ENCODE results near the gene APOL1. TPM values are rescaled to one million over a fixed set of nuclear protein-coding genes. Genes with fewer than 3 reads are reported as not detected.

Gene APOL1
- total RNA-seq, 6 experiments from 2014 or later, result 85.1 to 299 (median 119) TPM

- Histone ChIP-seq H3K4me3 (no peak overlapping the region), H3K27ac (no peak overlapping the region), H3K27me3 (no peaks in the 10 kb centered on the region), H3K4me1 (no peaks in the 10 kb centered on the region), H3K36me3 (peaks cover 45 to 85% (median 73%) of the 10 kb centered on the region in 4 donors), H3K9me3 (no peaks in the 10 kb centered on the region)
- TF ChIP-seq CTCF (IDR thresholded peaks at IDR 0.05) (no peak), POLR2A (IDR thresholded peaks at IDR 0.05) (no peak)
- peak; percentile 3 to 12 (median 7) for ATAC-seq
- intact Hi-C loops (cut with DNase I), result no loop called here
- peak in 1 of 3 donors; percentile 48 for DNase-seq
- 78% methylated on average over 12 of the region's 29 CpGs for WGBS (ENCODE audit: insufficient coverage, low coverage, low lambda C conversion rate, missing lambda C conversion rate)
These were observed 39.2 kb downstream of the APOL1 start for GRCh38 chr22:36291831-36292740.

- intact Hi-C loops (cut with DNase I), result no loop called here
- H3K4me1 ChIP-seq, result no peaks in the 10 kb centered on the region
- ATAC-seq, result no peak
- H3K9me3 ChIP-seq, result no peaks in the 10 kb centered on the region
- no peak overlapping the region for H3K4me3 ChIP-seq
- no peak overlapping the region for H3K27ac ChIP-seq
- H3K27me3 ChIP-seq, result no peaks in the 10 kb centered on the region
- H3K36me3 ChIP-seq, result peaks cover 48 to 85% (median 71%) of the 10 kb centered on the region in 4 donors
- 90% methylated on average over 2 of the region's 17 CpGs for WGBS (ENCODE audit: insufficient coverage, low coverage, low lambda C conversion rate, missing lambda C conversion rate)
- peak in 1 of 3 donors; percentile 46 for DNase-seq
- TF ChIP-seq POLR2A (IDR thresholded peaks at IDR 0.05) (no peak), CTCF (IDR thresholded peaks at IDR 0.05) (no peak)
These were observed 40.0 kb downstream of the APOL1 start for GRCh38 chr22:36292823-36293530.

- no peak overlapping the region for H3K27ac ChIP-seq
- TF ChIP-seq POLR2A (IDR thresholded peaks at IDR 0.05) (no peak), CTCF (IDR thresholded peaks at IDR 0.05) (no peak)
- H3K9me3 ChIP-seq, result no peaks in the 10 kb centered on the region
- no peaks in the 10 kb centered on the region for H3K27me3 ChIP-seq
- H3K4me1 ChIP-seq, result peaks cover 0 to 6% (median under 1%) of the 10 kb centered on the region in 4 donors
- DNase-seq (peak in 1 of 3 donors; percentile 46), ATAC-seq (no peak)
- 77% methylated on average over 6 of the region's 26 CpGs for WGBS (ENCODE audit: insufficient coverage, low coverage, low lambda C conversion rate, missing lambda C conversion rate)
- H3K4me3 ChIP-seq, result no peak overlapping the region
- intact Hi-C loops (cut with DNase I), result no loop called here
- peaks cover 41 to 85% (median 70%) of the 10 kb centered on the region in 4 donors for H3K36me3 ChIP-seq
These were observed 40.8 kb downstream of the APOL1 start for GRCh38 chr22:36293606-36294292.

- Histone ChIP-seq H3K4me1 (peaks cover 0 to 11% (median 3%) of the 10 kb centered on the region in 4 donors), H3K9me3 (no peaks in the 10 kb centered on the region), H3K27ac (no peak overlapping the region), H3K36me3 (peaks cover 36 to 85% (median 70%) of the 10 kb centered on the region in 4 donors), H3K4me3 (no peak overlapping the region), H3K27me3 (no peaks in the 10 kb centered on the region)
- DNase-seq (no peak), ATAC-seq (no peak)
- 100% methylated on average over 1 of the region's 7 CpGs for WGBS (ENCODE audit: insufficient coverage, low coverage, low lambda C conversion rate, missing lambda C conversion rate)
- intact Hi-C loops (cut with DNase I), result no loop called here
- no peak for TF ChIP-seq POLR2A (IDR thresholded peaks at IDR 0.05)
- TF ChIP-seq CTCF (IDR thresholded peaks at IDR 0.05), result no peak
These were observed 41.3 kb downstream of the APOL1 start for GRCh38 chr22:36294293-36294620.

Measured in right lobe of liver (tissue), 6 donors.